ENCODE results near the gene SLC66A3.

DNA sequence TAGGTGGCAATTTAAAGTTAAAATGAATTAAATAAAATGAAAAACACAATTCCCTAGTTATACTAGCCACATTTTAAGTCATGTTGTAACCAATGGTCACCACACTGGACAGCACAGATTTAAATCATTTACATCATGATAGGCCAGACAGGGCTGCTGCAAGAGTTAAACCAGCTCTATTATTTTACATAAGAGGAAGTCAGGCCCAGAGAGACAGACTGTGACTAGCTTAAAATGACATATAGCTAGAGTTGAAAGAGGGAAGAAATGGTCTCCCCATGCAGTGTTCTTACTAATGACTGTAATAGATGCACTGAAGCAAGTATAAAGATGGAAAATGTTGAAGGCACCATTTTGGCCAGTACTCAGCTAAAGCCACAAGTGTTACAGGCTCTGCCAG is 69.6 kb downstream of the SLC66A3 start:
- TF ChIP-seq, protein P1, sequence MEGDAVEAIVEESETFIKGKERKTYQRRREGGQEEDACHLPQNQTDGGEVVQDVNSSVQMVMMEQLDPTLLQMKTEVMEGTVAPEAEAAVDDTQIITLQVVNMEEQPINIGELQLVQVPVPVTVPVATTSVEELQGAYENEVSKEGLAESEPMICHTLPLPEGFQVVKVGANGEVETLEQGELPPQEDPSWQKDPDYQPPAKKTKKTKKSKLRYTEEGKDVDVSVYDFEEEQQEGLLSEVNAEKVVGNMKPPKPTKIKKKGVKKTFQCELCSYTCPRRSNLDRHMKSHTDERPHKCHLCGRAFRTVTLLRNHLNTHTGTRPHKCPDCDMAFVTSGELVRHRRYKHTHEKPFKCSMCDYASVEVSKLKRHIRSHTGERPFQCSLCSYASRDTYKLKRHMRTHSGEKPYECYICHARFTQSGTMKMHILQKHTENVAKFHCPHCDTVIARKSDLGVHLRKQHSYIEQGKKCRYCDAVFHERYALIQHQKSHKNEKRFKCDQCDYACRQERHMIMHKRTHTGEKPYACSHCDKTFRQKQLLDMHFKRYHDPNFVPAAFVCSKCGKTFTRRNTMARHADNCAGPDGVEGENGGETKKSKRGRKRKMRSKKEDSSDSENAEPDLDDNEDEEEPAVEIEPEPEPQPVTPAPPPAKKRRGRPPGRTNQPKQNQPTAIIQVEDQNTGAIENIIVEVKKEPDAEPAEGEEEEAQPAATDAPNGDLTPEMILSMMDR (IDR thresholded peaks at IDR 0.05) = no peak
- no peak for TF ChIP-seq ZFX (IDR thresholded peaks at IDR 0.05; ENCODE audit: borderline replicate concordance)
